Measurements from ENCODE around the gene ACE.

ACE gene

GRCh38 chr17:63483038-63483437 is 6.2 kb downstream of the ACE start:
- H3K36me3 ChIP-seq = no peaks in the 10 kb centered on the region
- no peaks in the 10 kb centered on the region for H3K27me3 ChIP-seq (ENCODE audit: insufficient read depth, low read depth, severe bottlenecking)
- no peak for DNase-seq
- no peak overlapping the region for H3K27ac ChIP-seq
- H3K9me3 ChIP-seq (ENCODE audit: severe bottlenecking) = no peaks in the 10 kb centered on the region
- TF ChIP-seq, protein P1, sequence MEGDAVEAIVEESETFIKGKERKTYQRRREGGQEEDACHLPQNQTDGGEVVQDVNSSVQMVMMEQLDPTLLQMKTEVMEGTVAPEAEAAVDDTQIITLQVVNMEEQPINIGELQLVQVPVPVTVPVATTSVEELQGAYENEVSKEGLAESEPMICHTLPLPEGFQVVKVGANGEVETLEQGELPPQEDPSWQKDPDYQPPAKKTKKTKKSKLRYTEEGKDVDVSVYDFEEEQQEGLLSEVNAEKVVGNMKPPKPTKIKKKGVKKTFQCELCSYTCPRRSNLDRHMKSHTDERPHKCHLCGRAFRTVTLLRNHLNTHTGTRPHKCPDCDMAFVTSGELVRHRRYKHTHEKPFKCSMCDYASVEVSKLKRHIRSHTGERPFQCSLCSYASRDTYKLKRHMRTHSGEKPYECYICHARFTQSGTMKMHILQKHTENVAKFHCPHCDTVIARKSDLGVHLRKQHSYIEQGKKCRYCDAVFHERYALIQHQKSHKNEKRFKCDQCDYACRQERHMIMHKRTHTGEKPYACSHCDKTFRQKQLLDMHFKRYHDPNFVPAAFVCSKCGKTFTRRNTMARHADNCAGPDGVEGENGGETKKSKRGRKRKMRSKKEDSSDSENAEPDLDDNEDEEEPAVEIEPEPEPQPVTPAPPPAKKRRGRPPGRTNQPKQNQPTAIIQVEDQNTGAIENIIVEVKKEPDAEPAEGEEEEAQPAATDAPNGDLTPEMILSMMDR (IDR thresholded peaks at IDR 0.05; ENCODE audit: low read depth, low read length) = no peak
- no peak overlapping the region for H3K4me3 ChIP-seq (ENCODE audit: low read depth, low read length)

DNA sequence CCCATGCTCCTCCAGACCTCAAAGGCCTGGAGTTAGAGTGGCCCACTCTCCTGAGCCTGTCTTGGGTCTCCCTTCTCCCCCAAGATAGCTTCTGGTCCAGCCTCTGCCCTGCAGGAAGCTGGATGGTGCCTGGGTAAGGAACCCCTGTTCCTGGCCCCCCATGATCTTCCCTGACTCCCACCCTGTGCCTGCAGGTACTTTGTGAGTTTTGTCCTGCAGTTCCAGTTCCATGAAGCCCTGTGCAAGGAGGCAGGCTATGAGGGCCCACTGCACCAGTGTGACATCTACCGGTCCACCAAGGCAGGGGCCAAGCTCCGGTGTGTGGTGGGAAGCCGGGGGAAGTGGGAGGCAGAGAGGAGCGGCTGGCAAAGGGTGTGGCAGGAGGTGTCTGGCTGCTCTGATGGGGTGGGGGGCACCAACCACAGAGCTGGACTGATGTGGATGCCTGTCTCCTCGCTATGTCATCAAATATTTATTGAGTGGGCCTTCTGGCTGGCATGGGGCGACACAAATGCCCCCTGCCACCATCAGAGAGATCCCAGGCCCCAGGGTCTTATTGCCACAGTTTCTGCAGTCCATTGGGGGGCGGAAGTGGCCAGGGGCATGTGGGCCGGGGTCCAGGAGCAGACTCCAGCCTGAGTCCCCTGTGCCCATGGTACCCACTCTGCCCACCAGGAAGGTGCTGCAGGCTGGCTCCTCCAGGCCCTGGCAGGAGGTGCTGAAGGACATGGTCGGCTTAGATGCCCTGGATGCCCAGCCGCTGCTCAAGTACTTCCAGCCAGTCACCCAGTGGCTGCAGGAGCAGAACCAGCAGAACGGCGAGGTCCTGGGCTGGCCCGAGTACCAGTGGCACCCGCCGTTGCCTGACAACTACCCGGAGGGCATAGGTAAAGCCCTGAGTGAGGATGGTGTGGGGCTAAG is 7.1 kb downstream of the ACE start:
- Histone ChIP-seq H3K27me3 (ENCODE audit: insufficient read depth, low read depth, severe bottlenecking) (no peaks in the 10 kb centered on the region), H3K4me3 (ENCODE audit: low read depth, low read length) (no peak overlapping the region), H3K9me3 (ENCODE audit: severe bottlenecking) (no peaks in the 10 kb centered on the region), H3K36me3 (no peaks in the 10 kb centered on the region; the same call in 1 of the 2 replicates), H3K27ac (no peak overlapping the region)
- no peak for DNase-seq
- TF ChIP-seq, protein P1 (IDR thresholded peaks at IDR 0.05; ENCODE audit: low read depth, low read length) = no peak

DNA sequence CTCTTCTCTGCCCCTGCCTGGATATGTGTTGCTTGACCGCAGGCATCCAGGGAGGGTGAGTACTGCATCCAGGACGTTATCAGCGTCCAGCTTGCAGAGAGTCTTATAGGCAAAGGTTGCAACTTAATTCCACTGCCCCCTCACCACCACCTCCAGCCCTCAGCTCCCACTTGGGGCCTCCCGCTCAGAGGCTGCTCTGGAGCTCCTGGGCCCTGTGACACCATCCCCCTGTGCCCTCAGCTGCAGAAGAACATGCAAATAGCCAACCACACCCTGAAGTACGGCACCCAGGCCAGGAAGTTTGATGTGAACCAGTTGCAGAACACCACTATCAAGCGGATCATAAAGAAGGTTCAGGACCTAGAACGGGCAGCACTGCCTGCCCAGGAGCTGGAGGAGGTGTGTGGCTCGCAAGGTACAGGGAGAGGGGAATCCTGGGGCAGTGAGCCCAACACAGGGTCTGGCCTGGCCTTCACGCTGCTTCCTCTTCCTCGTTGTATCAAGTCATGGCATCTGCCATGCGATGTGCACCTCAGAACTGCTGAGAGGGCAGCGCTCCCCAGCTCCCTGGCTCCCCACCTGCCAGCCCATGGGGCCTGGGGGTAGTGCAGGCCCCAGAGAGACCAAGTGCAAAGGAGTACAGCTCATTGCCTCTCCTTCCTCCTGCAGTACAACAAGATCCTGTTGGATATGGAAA is 9.6 kb downstream of the ACE start:
- H3K36me3 ChIP-seq = peaks cover 2% of the 10 kb centered on the region
- H3K27me3 ChIP-seq (ENCODE audit: insufficient read depth, low read depth, severe bottlenecking) = no peaks in the 10 kb centered on the region
- DNase-seq = no peak
- H3K27ac ChIP-seq = no peak overlapping the region
- no peak overlapping the region for H3K4me3 ChIP-seq (ENCODE audit: low read depth, low read length)
- TF ChIP-seq, protein P1 (IDR thresholded peaks at IDR 0.05; ENCODE audit: low read depth, low read length) = no peak
- H3K9me3 ChIP-seq (ENCODE audit: severe bottlenecking) = no peaks in the 10 kb centered on the region

GRCh38 chr17:63487014-63487339 is 10.1 kb downstream of the ACE start:
- TF ChIP-seq, protein P1 (IDR thresholded peaks at IDR 0.05; ENCODE audit: low read depth, low read length) = no peak
- H3K36me3 ChIP-seq = peaks cover 2% of the 10 kb centered on the region
- H3K27me3 ChIP-seq (ENCODE audit: insufficient read depth, low read depth, severe bottlenecking) = no peaks in the 10 kb centered on the region
- DNase-seq = no peak
- H3K4me3 ChIP-seq (ENCODE audit: low read depth, low read length) = no peak overlapping the region
- no peaks in the 10 kb centered on the region for H3K9me3 ChIP-seq (ENCODE audit: severe bottlenecking)
- no peak overlapping the region for H3K27ac ChIP-seq

- DNase-seq = no peak
- H3K27ac ChIP-seq = no peak overlapping the region; the same call in none of the 2 replicates
- TF ChIP-seq, protein P1 (IDR thresholded peaks at IDR 0.05; ENCODE audit: low read depth, low read length) = no peak
- H3K9me3 ChIP-seq (ENCODE audit: severe bottlenecking) = no peaks in the 10 kb centered on the region
- H3K27me3 ChIP-seq (ENCODE audit: insufficient read depth, low read depth, severe bottlenecking) = no peaks in the 10 kb centered on the region
- H3K4me3 ChIP-seq (ENCODE audit: low read depth, low read length) = no peak overlapping the region
- peaks cover 2% of the 10 kb centered on the region for H3K36me3 ChIP-seq
Measured at GRCh38 chr17:63488851-63489250, 12.0 kb downstream of the ACE start.

Measured in WERI-Rb-1 (cell line).